GM19463 (cell line): ENCODE results near the gene METTL14.
"Not testable (repeated sequence)": the region's sequence is repeated elsewhere in the genome, so short reads cannot be mapped to it uniquely, and the experiment has no call there.

Experiments used
- ATAC-seq: cut with Tn5 transposase; IDR thresholded peaks from one replicate; pipeline ENCODE4 v1.9.1; 2021; ENCODE audit warnings: mild to moderate bottlenecking, moderate library complexity; ENCODE audit not compliant: unreplicated experiment

METTL14 gene

DNA sequence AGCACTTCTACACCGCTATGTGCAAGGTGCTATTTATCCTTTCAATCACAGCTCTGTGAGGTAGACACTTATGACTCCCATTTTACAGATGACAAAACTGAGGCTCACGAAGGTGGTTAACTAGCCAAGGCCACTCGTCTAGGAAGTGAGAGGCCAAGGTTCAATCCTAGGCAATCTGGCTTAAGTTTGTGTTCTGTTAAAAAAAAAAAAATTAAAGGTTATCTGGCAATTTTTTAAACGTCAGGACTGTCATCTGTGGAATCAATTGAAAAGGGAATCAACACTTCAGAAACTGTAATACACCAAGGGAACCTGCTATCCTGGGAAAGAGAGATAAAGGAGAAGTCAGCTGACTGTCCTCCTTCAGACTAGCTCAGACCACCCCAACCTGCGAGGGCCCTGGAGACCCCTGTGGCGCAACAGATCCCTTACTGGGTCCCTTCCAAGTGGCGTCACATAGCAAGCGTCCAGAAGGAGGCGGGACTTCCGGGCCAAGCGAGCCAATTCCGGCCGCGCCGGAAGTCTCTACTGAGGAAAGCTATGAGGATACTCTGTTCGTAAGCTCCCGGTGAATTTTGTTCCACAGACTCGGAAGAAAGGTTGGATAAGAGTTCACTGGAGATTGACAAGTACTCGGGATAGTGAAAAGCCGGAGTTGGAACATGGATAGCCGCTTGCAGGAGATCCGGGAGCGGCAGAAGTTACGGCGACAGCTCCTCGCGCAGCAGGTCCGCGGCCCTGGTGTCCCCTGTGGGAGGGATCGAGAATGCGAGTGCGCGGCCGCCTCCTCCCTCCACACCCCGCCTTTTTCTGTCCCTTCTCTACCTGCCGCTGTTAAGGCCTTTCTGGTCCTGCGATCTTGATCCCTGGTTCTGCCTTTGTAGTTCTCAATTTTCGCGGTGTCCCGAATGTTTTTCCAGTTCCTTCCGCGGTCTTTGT lies at the start of gene METTL14:
TSS of gene METTL14 (plus strand) at position 520 of the 939 bp plus-strand sequence. CDS start at position 663, 143 bp downstream.
- peak; percentile 99 for ATAC-seq

DNA sequence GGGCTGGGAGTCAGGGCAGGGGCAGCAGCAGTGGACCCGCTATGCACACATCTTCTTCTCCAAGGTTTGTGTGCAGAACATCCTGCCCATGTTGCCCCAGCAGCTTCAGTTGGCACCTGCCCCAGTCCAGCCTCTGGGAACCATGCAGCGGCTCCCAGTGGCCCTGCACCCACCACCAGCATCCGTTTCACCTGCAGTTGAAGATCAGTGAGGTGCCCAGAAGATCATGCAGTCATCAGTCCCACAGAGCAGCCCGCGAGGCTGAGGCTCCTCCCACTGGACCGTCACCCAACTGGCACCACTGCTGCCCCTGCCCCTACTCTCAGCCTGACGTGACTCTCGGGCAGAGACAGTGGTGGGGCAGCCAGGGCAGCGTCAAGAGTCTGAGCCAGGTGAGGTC lies 49.1 kb upstream of the METTL14 start:
- not testable (repeated sequence) for ATAC-seq

- ATAC-seq = not testable (repeated sequence)
These were observed 20.5 kb upstream of the METTL14 start for GRCh38 chr4:118664665-118665064.

DNA sequence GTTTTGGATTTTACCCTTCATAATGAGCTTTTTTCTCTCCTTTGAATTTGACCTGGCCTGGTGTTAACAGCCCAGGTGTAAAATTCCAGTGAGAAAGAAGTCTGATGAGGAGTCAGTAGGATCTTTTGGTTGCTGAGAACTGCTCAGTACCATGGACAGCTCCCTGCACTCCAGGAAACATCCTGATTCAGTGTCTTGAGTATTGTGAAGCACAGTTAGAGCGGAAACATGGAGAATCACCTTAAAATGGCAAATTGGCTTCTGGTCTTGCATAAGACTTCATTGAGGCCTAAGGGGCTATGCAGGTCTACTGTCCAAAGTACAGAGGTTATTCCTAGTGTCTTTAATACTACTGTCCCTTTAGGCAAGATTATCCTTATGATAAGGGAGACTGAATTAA lies 16.0 kb upstream of the METTL14 start:
- ATAC-seq = not testable (repeated sequence)

DNA sequence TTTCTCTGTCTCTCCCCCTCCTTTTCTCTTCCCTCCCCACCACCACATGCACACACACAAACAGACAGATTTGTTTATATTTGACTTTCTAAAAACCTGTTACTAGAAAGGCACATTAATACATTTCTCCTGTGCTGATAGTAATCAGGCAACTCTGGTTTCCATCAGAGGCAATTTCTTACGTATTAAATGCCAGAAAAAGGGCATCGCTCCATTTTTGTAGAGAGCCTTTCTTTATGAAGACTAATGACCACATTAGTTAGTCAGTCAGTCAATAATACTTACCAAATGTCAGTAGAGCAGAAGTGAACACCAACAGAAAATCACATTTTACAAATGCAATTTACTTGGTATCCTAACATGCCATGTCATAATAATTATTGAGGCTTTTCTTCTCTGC lies 14.2 kb upstream of the METTL14 start:
- ATAC-seq = not testable (repeated sequence)

DNA sequence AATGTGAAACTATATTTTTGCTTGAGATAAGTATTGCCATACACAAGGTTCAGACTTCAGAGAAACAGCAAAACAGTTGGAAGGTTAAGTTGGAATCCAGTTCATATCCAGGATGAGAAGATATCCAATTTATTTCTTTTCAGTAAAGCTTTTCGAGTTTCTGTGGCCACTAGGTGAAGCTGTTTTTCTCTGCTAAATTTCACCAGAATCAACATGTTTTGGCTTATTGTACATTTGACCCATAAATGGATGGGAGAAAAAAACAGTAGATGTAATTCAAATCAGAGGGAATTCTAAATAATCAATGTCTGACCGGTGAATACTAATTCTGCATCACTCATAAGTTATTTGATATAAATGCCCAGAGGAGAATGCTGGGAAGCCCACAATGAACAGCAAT lies 9.1 kb upstream of the METTL14 start:
- ATAC-seq = no peak

- no peak for ATAC-seq
These were observed 4.4 kb upstream of the METTL14 start for GRCh38 chr4:118680808-118681207.

GRCh38 chr4:118682928-118683327 lies 2.3 kb upstream of the METTL14 start:
- ATAC-seq = no peak

GRCh38 chr4:118683513-118683912 lies 1.7 kb upstream of the METTL14 start:
- no peak for ATAC-seq

DNA sequence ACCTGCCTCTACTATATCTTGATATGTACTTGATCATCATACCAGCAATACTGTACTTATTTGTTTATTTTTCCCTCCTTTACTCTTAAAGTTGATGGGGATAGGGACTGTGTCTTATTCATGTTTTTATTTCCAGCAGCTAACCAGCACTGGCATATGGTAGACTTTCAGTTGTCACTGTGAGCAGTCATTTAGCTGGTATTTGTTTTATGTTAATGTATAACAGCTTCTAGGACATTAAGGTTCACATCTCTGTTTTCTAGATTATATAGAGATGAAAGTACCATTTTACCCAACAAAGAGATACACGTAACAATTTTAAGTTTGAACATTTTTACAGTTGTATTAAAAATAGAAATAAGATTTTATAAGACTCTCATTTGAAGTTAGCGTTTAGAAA lies 17.9 kb downstream of the METTL14 start:
- ATAC-seq = no peak

GRCh38 chr4:118711052-118711451 lies 25.9 kb downstream of the METTL14 start:
- no peak for ATAC-seq

DNA sequence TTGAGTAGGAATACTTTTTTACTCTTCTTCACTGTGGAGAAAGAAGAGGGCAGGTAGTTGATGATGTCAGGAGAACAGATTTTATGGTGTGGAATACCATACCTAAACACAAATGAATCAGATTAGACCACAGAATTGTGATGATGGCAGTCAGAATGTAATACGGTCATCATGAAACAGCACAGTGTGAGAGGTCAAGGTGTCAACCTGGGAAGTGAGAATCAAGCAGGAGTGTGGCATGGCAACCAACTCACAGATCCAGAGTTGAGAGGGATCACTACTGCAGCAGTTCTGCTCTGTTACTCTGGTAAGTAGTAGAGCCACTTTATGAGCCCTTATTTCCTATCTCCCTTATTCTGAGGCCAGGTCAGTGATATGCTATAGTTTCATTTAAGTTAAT lies 27.7 kb downstream of the METTL14 start:
- no peak for ATAC-seq

- no peak for ATAC-seq
These were observed 29.5 kb downstream of the METTL14 start for GRCh38 chr4:118714682-118715081.

- no peak for ATAC-seq
These were observed 31.1 kb downstream of the METTL14 start for GRCh38 chr4:118716304-118716703.

GRCh38 chr4:118718511-118719170 lies 33.4 kb downstream of the METTL14 start:
- no peak for ATAC-seq

- no peak for ATAC-seq
These were observed 36.6 kb downstream of the METTL14 start for GRCh38 chr4:118721752-118722151.

- ATAC-seq = no peak
These were observed 38.2 kb downstream of the METTL14 start for GRCh38 chr4:118723369-118723768.

DNA sequence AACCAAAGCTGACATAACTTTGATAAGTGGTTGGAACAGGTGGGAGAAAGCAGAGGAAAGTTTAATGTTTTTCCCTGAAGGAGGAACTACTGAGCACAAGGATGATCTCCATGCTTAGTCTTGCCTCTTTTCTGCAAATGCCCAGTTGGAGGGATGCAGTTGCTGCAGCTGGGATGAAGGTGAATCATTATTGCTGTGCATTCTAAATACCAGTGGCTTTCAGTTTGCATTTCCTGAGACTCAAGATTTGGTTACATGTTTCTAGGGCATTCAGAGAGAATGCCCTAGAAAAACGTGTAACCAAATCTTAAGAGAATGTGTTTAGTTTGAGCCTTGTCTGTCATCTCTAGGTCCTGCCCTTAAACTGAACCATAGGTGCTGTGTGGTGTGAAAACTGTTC lies 42.2 kb downstream of the METTL14 start:
- ATAC-seq = no peak

DNA sequence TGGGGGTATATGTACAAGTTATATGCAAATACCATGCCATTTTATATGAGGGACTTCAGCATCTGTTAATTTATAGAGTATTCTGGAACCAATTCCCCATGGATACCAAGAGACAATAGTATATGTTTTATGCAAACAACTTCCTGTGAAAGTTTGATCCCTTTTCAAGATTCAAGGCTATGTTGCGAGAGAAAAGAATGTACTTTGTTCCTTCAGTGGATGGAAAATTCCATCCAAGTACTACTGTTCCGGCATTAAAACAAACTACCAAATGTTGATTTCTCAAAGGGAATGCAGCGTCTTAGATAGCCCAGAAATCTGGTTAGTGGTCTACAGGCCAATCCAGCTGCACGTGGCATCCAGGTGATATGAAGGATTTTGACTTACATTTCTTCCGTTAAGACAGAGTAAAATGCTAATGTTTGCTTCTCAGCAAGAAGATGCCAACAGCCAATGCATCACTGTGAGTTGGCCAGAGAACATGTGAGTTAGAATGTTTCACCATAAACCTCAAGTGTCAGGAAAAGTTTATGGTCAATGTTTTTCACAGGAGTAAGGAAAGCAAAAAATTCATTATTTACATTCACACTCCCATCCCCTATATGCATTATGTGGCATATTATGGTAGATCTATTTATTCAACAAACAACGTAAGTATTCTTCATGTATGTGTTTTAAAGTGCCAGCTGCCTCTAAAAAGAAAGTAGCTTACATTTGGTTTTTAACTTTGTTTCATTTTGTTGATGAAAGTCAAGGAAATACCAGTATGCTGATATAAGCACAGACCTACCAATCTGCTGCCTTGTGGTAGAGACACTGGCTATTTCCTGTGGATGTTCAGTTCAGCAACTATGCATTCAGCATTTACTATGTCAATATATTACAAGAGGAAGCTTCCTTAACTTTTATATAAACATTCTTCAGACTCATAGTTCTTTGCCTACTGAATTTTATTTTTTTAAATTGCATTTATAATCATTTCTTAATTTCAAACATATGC lies 44.4 kb downstream of the METTL14 start:
- no peak for ATAC-seq

GRCh38 chr4:118730683-118731082 lies 45.5 kb downstream of the METTL14 start:
- ATAC-seq = no peak
